Endodermal cell (in vitro differentiated cells): ENCODE results near the gene AP3S2. TPM values are rescaled to one million over a fixed set of nuclear protein-coding genes. Genes with fewer than 3 reads are reported as not detected.

ENCODE experiments used
- DNase-seq: peaks from one replicate; pipeline ENCODE4 v3.0.0-alpha.2; 2017
- H3K27ac ChIP-seq: 2 replicates; pipeline ENCODE4 v1.5.1; 2013; ENCODE audit warnings: mild to moderate bottlenecking, low read depth, low read length, moderate library complexity
- H3K27me3 ChIP-seq: 2 replicates; pipeline ENCODE4 v1.6.1; 2013; ENCODE audit warnings: mild to moderate bottlenecking, low read length, moderate library complexity; ENCODE audit not compliant: insufficient read depth, control insufficient read depth, poor library complexity, severe bottlenecking
- H3K36me3 ChIP-seq: 2 replicates; pipeline ENCODE4 v1.7.0; 2013; ENCODE audit warnings: mild to moderate bottlenecking, low read length, moderate library complexity; ENCODE audit not compliant: control insufficient read depth, insufficient read depth
- H3K4me1 ChIP-seq: one replicate; pipeline ENCODE4 v1.7.0; 2013; ENCODE audit warnings: low read length; ENCODE audit not compliant: control insufficient read depth, insufficient read depth
- H3K4me3 ChIP-seq: 2 replicates; pipeline ENCODE4 v1.5.1; 2013; ENCODE audit warnings: mild to moderate bottlenecking, low read length, moderate library complexity
- H3K9ac ChIP-seq: 2 replicates; pipeline ENCODE4 v1.6.1; 2013; ENCODE audit warnings: mild to moderate bottlenecking, low read length, moderate library complexity; ENCODE audit not compliant: poor library complexity, severe bottlenecking; ENCODE audit errors: extremely low read depth
- H3K9me3 ChIP-seq: 2 replicates; pipeline ENCODE4 v1.6.1; 2013; ENCODE audit warnings: mild to moderate bottlenecking, low read length, moderate library complexity; ENCODE audit not compliant: control insufficient read depth
- H3K27ac Mint-ChIP-seq: 2 replicates; pipeline ENCODE4 v1.8.0; 2020; ENCODE audit warnings: mixed read lengths
- H3K27me3 Mint-ChIP-seq: 2 replicates; pipeline ENCODE4 v1.8.0; 2021; ENCODE audit warnings: mild to moderate bottlenecking, mixed read lengths; ENCODE audit not compliant: insufficient read depth
- H3K36me3 Mint-ChIP-seq: 2 replicates; pipeline ENCODE4 v1.8.0; 2020; ENCODE audit warnings: low read depth, mixed read lengths
- H3K4me1 Mint-ChIP-seq: 2 replicates; pipeline ENCODE4 v1.8.0; 2020; ENCODE audit warnings: mixed read lengths
- H3K4me3 Mint-ChIP-seq: 2 replicates; pipeline ENCODE4 v1.8.0; 2020; ENCODE audit warnings: mild to moderate bottlenecking, moderate library complexity, mixed read lengths
- H3K9me3 Mint-ChIP-seq: 2 replicates; pipeline ENCODE4 v1.8.0; 2020; ENCODE audit warnings: mild to moderate bottlenecking, mixed read lengths
- CTCF ChIP-seq: fragments of 200-600 bp; sonication (generic); conservative IDR thresholded peaks from 2 replicates; pipeline ENCODE4 v1.5.0; 2021; ENCODE audit warnings: antibody characterized with exemption, mild to moderate bottlenecking
- WGBS, 2 experiments: methylation state at CpG; one replicate each; pipeline versions ENCODE4 v1.1.5 to v1.1.7; 2013; ENCODE audit warnings: missing lambda C conversion rate in 2 of 2, mixed read lengths in 1 of 2; ENCODE audit not compliant: insufficient coverage in 1 of 2, insufficient read length in 1 of 2; 5-methylcytosine and 5-hydroxymethylcytosine counted together
- total RNA-seq, 2 donors: library from RNA; stranded (reverse); fragmentation: NEBNext Ultra II Directional in 1 of 2; extraction: Animal tissue kit (Norgen Biotek cat#: 25700) in 1 of 2; gene quantifications; 2 replicates in 1 of 2; 3 replicates in 1 of 2; pipeline ENCODE4 v1.2.1, GENCODE V29; 2021

AP3S2 gene
- total RNA-seq, 2 donors from 2014 or later = 39.5 to 54.4 TPM

GRCh38 chr15:89785774-89786140 is 108.0 kb downstream of the AP3S2 start:
- H3K9ac ChIP-seq = no peak overlapping the region
- H3K27ac Mint-ChIP-seq = no peak overlapping the region
- DNase-seq = no peak
- peaks cover 4% of the 10 kb centered on the region for H3K36me3 Mint-ChIP-seq
- no peak overlapping the region for H3K4me3 Mint-ChIP-seq
- H3K4me1 ChIP-seq = no peaks in the 10 kb centered on the region
- peaks cover 19% of the 10 kb centered on the region for H3K27me3 Mint-ChIP-seq
- H3K36me3 ChIP-seq = no peaks in the 10 kb centered on the region
- peaks cover 14% of the 10 kb centered on the region for H3K4me1 Mint-ChIP-seq
- H3K27ac ChIP-seq = no peak overlapping the region
- H3K9me3 ChIP-seq = peaks cover 10% of the 10 kb centered on the region
- H3K9me3 Mint-ChIP-seq = peaks cover 15% of the 10 kb centered on the region
- peaks cover 4% of the 10 kb centered on the region for H3K27me3 ChIP-seq
- no peak for TF ChIP-seq CTCF
- no peak overlapping the region for H3K4me3 ChIP-seq

- Mint-ChIP-seq H3K36me3 (peaks cover 4% of the 10 kb centered on the region), H3K27me3 (peaks cover 22% of the 10 kb centered on the region), H3K4me3 (no peak overlapping the region), H3K27ac (no peak overlapping the region), H3K4me1 (peaks cover 14% of the 10 kb centered on the region), H3K9me3 (peaks cover 15% of the 10 kb centered on the region)
- DNase-seq = no peak
- WGBS, 2 experiments = 90 to 99% methylated on average over 8 to 13 of the region's 13 CpGs
- Histone ChIP-seq H3K27me3 (peaks cover 8% of the 10 kb centered on the region), H3K4me1 (no peaks in the 10 kb centered on the region), H3K4me3 (no peak overlapping the region), H3K9me3 (peaks cover 10% of the 10 kb centered on the region), H3K27ac (no peak overlapping the region), H3K36me3 (no peaks in the 10 kb centered on the region), H3K9ac (no peak overlapping the region)
- TF ChIP-seq CTCF = no peak
Measured at GRCh38 chr15:89785064-89785773, 108.6 kb downstream of the AP3S2 start.

- Histone ChIP-seq H3K27me3 (peaks cover 8% of the 10 kb centered on the region), H3K4me1 (no peaks in the 10 kb centered on the region), H3K27ac (no peak overlapping the region), H3K9ac (no peak overlapping the region), H3K36me3 (no peaks in the 10 kb centered on the region), H3K9me3 (peaks cover 10% of the 10 kb centered on the region), H3K4me3 (no peak overlapping the region)
- H3K27ac Mint-ChIP-seq = no peak overlapping the region
- H3K9me3 Mint-ChIP-seq = peaks cover 15% of the 10 kb centered on the region
- TF ChIP-seq CTCF = no peak
- peaks cover 4% of the 10 kb centered on the region for H3K36me3 Mint-ChIP-seq
- DNase-seq = no peak
- 90 to 94% methylated on average over 3 to 7 of the region's 7 CpGs for WGBS, 2 experiments
- no peak overlapping the region for H3K4me3 Mint-ChIP-seq
- H3K27me3 Mint-ChIP-seq = peaks cover 22% of the 10 kb centered on the region
- H3K4me1 Mint-ChIP-seq = peaks cover 14% of the 10 kb centered on the region
Measured at GRCh38 chr15:89784686-89784960, 109.2 kb downstream of the AP3S2 start.
